Type B pancreatic cell (in vitro differentiated cells): ENCODE measurements around the gene SMARCD2. TPM values are rescaled to one million over a fixed set of nuclear protein-coding genes. Genes with fewer than 3 reads are reported as not detected.
A peak's percentile ranks its signal among the peaks of the same experiment; 100 is the strongest.

ENCODE experiments used
- DNase-seq: peaks from one replicate; pipeline ENCODE4 v3.0.0; 2021; ENCODE audit warnings: mixed read lengths; ENCODE audit not compliant: unreplicated experiment; ENCODE audit errors: extremely low spot score
- H3K27ac Mint-ChIP-seq: 2 replicates; pipeline ENCODE4 v1.8.0; 2021; ENCODE audit warnings: mild to moderate bottlenecking, mixed read lengths
- H3K27me3 Mint-ChIP-seq: 2 replicates; pipeline ENCODE4 v1.8.0; 2021; ENCODE audit warnings: mixed read lengths
- H3K36me3 Mint-ChIP-seq: 2 replicates; pipeline ENCODE4 v1.8.0; 2021; ENCODE audit warnings: mixed read lengths
- H3K4me1 Mint-ChIP-seq: one replicate; pipeline ENCODE4 v1.8.0; 2021; ENCODE audit warnings: mixed read lengths; ENCODE audit not compliant: unreplicated experiment
- H3K4me3 Mint-ChIP-seq: 2 replicates; pipeline ENCODE4 v1.8.0; 2021; ENCODE audit warnings: mild to moderate bottlenecking, mixed read lengths
- H3K9me3 Mint-ChIP-seq: 2 replicates; pipeline ENCODE4 v1.8.0; 2021; ENCODE audit warnings: mixed read lengths
- total RNA-seq: library from RNA; stranded (reverse); gene quantifications from 2 replicates; pipeline ENCODE4 v1.2.1, GENCODE V29; 2021; ENCODE audit warnings: low replicate concordance
- TF ChIP-seq, protein P1 (sequence below): fragments of 200-600 bp; sonication (generic); conservative IDR thresholded peaks from 2 replicates; pipeline ENCODE4 v1.5.0; 2021; ENCODE audit warnings: antibody characterized with exemption, mild to moderate bottlenecking

The SMARCD2 gene
- total RNA-seq, 1 donor from 2014 or later, result 64.8 TPM

DNA sequence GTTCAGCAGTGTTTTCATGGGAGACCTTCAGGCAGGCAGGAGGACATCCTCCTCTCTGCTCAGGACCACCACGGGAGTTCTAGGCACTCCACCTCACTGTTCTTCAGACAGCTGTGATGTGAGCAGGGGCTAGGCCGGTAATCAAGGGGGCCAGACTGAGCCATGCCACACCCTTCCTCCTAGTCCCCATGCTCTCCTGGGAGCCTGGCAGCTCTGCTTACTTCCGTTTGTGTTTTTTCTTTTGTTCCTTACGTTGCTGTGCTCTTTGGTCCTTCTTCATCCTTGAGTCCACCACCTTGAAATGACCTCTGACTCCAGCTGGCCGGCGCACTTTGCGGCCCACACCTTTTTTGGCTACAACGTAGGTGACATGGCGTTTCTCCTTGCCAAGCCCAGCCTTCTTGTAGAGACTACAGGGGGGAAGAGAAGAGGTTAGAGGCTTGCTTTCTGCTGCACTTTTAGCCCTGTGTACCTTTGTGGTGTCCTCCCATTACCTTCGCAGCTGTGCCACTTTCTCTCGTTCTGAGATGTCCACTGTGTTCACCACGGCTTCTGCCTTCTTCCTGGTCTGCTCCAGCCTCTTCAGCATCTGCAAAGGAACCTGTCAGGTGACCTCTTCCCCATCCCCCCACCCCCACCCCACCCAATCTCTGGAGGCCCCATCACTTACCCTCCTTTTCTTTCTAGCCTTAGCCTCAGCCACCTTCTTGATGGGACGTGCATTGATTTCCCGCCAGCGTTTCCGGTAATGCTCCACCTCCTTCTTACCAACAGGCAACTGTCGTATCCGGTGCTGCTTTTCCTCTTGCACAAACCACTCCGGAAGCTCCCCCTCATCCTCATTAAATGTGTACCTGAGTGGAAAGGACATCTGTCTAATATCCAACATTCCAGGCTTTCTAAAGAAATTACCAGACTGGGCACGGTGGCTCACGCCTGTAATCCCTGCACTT lies 22.6 kb downstream of the SMARCD2 start:
- Mint-ChIP-seq H3K27ac (no peak overlapping the region), H3K9me3 (no peaks in the 10 kb centered on the region), H3K4me3 (no peak overlapping the region)

DNA sequence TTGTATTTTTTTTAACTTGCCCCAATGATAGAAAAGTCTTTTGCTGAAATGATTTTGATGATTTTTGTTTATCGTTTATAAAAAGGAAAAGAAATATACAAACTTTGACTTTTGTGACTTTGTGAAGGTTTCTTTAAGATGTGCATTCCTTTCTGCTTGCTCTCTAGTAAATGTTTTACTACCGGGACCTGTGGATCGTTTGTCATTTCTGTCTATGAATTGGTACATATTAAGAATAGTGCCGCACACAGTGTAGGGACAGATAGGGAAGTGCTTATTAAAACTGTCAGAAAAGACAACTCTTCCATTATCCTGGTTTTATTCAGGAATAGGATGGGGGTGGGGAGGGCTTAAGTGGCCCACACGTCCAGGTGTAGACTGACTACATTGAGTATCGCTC lies 23.4 kb downstream of the SMARCD2 start:
- H3K4me3 Mint-ChIP-seq, result no peak overlapping the region
- TF ChIP-seq, protein P1, sequence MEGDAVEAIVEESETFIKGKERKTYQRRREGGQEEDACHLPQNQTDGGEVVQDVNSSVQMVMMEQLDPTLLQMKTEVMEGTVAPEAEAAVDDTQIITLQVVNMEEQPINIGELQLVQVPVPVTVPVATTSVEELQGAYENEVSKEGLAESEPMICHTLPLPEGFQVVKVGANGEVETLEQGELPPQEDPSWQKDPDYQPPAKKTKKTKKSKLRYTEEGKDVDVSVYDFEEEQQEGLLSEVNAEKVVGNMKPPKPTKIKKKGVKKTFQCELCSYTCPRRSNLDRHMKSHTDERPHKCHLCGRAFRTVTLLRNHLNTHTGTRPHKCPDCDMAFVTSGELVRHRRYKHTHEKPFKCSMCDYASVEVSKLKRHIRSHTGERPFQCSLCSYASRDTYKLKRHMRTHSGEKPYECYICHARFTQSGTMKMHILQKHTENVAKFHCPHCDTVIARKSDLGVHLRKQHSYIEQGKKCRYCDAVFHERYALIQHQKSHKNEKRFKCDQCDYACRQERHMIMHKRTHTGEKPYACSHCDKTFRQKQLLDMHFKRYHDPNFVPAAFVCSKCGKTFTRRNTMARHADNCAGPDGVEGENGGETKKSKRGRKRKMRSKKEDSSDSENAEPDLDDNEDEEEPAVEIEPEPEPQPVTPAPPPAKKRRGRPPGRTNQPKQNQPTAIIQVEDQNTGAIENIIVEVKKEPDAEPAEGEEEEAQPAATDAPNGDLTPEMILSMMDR, result no peak
- no peak for DNase-seq
- H3K9me3 Mint-ChIP-seq, result no peaks in the 10 kb centered on the region
- no peaks in the 10 kb centered on the region for H3K27me3 Mint-ChIP-seq
- H3K27ac Mint-ChIP-seq, result no peak overlapping the region
- peaks cover 34% of the 10 kb centered on the region for H3K36me3 Mint-ChIP-seq
- H3K4me1 Mint-ChIP-seq, result peaks cover 2% of the 10 kb centered on the region

More for the DNA sequence above, 22.6 kb downstream of the SMARCD2 start:
- Mint-ChIP-seq H3K36me3 (peaks cover 40% of the 10 kb centered on the region), H3K4me1 (peaks cover 7% of the 10 kb centered on the region), H3K27me3 (no peaks in the 10 kb centered on the region)
- TF ChIP-seq, protein P1, result no peak
- DNase-seq, result no peak

DNA sequence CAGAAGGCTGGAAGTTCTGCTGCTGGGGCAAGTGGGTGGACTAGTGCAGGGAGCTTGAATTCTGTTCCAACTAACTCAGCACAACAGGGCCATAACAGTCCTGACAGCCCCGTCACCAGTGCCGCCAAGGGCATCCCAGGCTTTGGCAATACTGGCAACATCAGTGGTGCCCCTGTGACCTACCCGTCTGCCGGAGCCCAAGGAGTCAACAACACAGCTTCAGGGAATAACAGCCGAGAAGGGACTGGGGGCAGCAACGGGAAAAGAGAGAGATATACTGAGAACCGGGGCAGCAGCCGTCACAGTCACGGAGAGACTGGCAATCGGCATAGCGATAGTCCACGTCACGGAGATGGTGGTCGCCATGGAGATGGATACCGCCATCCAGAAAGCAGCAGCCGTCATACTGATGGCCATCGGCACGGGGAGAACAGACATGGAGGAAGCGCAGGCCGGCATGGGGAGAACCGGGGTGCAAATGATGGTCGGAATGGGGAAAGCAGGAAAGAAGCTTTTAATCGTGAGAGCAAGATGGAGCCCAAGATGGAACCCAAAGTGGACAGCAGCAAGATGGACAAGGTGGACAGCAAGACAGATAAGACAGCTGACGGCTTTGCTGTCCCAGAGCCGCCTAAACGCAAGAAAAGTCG lies 24.6 kb downstream of the SMARCD2 start:
- no peak for DNase-seq
- Mint-ChIP-seq H3K27ac (peak overlapping the region; percentile 47), H3K4me1 (no peaks in the 10 kb centered on the region), H3K36me3 (peaks cover 30% of the 10 kb centered on the region), H3K4me3 (no peak overlapping the region), H3K9me3 (no peaks in the 10 kb centered on the region), H3K27me3 (no peaks in the 10 kb centered on the region)
- TF ChIP-seq, protein P1, result no peak

DNA sequence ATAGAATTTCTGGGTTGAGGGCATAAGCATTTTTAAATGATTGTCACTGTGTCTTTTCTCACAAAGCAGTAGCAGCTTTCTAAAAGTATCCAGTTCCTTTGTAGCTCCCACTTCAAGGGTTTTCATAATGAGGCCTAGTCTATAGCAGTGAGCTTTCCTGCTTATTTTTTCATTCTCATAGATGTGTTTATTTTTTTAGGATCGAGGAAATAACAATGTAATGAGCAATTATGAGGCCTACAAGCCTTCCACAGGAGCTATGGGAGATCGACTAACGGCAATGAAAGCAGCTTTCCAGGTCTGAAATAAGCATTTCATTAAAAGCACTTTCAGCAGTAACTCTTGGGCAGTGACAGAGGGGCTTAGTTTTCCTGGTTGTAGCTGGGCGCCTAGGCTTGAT lies 25.8 kb downstream of the SMARCD2 start:
- peaks cover 28% of the 10 kb centered on the region for H3K36me3 Mint-ChIP-seq
- H3K4me1 Mint-ChIP-seq, result no peaks in the 10 kb centered on the region
- TF ChIP-seq, protein P1, result no peak
- H3K27me3 Mint-ChIP-seq, result no peaks in the 10 kb centered on the region
- DNase-seq, result no peak
- no peak overlapping the region for H3K4me3 Mint-ChIP-seq
- H3K27ac Mint-ChIP-seq, result no peak overlapping the region
- H3K9me3 Mint-ChIP-seq, result no peaks in the 10 kb centered on the region

DNA sequence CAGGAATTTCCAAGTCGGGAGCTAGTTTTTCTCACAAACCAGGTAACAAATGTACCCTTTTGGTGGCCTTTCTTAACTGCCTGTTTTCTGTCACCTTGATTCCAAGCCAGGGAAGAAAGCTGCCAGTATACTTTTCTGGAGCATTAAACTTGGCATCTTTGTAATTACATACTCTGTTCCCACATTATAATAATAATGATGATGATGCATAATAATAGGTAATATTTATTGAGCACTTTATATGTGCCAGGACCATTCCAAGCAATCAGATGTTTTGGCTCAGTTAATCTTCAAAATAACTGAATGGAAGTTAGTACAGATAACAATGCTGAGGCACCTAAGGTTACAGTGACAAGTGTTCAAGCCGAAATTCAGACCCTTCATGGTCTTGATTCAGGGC lies 26.4 kb downstream of the SMARCD2 start:
- Mint-ChIP-seq H3K27me3 (no peaks in the 10 kb centered on the region), H3K4me3 (no peak overlapping the region), H3K36me3 (peaks cover 28% of the 10 kb centered on the region), H3K4me1 (no peaks in the 10 kb centered on the region), H3K9me3 (no peaks in the 10 kb centered on the region), H3K27ac (no peak overlapping the region)
- DNase-seq, result no peak
- TF ChIP-seq, protein P1, result no peak
